HG03565 (cell line): ENCODE results near the gene RYR2.
"Not testable (repeated sequence)": the region's sequence is repeated elsewhere in the genome, so short reads cannot be mapped to it uniquely, and the experiment has no call there.

ENCODE experiments used
- ATAC-seq: cut with Tn5 transposase; IDR thresholded peaks from one replicate; pipeline ENCODE4 v1.9.1; 2021; ENCODE audit warnings: mild to moderate bottlenecking, moderate library complexity; ENCODE audit not compliant: unreplicated experiment

Gene RYR2

DNA sequence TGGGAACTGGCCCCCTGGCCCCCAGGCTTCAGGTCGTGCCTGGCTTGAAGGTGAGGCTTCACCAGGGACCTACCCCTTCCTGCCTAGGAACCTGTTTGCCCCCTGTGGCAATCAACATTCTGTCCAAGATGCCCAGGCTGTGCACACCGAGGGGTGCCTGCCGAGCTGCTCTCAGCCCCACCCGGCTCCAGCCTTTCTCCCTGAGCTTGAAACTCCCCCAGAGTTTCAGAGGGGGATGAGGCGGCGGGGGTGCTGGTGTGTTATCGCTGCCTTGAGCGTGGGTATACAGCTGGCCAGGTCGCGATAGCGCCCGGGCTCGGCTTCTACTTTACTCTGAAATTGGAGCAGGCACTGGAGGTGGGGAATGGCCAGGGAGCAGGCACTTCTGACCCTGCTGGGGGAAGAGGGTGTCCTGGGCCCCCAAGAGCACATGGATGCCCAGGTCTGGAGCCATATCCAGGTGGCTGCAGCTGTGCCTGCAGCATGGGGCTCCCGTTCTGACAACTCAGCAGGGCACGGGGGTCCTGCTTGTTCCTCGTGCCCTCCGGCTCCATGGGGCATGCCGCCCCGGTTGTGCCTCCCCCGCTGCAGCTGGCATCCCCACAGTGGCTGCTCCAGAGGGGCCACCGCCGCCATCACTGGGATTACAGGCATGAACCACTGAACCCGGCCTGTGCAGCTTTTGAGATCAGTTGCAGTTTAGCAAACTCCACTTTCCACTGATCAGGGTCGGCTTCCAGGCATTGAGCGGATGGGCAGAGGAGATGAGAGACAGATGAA lies 29.8 kb downstream of the RYR2 start:
- no peak for ATAC-seq

DNA sequence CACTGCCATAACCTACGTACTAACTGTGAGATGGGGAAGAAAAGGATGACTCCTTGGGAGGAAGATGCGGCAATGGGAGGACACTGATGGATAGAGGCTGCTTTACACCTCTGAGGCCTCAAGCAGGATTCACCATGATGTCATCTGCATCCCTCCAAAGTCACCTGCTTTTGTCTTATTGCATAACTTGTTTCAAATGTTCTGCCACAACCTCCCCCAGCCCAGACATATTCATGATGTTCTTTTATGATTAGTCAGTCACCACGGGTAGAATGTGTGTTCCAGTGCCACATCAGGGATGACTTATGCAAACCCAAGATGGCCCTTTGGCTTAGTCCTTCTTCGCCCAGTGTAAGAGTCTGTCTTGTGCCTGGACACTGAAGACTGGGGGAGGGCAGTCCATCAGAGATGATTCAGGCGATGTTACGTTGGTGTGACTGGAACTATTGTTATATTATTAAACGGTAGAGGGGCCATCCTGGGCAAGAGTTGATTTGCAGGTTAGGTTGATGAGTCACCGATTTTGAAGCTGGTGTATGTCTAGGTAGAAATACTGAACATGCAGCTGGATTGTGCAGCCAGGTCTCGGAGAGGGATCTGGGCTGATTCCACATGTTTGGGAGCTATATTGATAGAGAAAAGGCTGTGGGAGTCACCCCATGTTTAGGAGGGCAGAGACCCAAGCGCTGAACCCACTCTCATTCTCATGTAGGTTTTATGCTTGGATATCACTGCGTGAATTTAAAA lies 32.6 kb downstream of the RYR2 start:
- ATAC-seq: no peak

DNA sequence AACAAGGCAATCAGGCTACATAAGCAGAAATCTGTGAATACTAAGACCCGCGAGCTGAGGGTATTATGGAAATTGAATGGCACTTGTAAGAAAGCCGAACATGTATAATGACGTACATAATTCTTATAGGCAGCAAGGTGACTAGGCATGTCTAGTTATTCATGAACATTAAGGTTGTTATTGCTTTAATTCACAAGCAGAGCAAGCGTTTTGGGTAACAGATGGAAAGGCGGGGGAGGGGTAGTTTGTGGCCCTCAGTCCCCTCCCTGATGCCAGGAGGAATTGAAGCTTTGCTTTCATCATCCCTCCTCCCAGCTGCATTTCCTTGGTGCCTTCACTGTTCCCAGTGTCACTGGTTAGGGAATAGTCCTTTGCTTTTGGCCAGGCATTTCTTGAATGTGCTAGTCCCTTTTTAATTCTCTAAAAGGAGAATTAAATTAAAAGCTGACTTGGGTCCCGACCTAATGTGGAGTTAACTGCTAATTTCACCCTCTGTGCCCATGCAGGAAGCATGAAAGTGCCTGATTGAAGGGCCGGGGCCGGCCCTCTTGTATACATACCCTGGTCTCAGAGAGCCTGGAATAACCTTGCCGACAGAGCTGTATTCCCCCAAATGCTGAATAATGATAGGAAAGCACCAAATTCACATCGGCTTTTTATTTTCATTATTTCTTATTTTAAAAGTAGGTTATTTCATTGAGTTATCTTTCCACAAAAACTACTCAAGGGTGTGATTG lies 42.5 kb downstream of the RYR2 start:
- no peak for ATAC-seq

DNA sequence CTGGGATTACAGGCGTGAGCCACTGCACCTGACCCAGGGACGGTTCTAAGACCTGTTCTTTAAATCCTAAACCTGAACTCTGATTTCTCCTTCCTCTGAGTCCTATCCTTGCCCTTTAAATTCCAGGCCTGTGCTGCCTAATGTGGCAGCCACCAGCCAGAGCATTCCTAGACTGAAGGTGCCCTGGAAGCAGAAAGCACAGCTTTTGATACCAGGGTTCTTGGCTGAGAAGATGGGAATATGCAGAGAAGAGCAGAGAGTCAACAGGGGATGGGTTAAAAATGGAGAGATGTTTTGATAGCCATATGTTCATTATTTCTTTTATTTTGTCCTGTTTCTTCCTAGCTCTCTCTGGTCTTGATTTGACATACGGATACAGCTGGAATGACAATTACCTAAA lies 49.7 kb downstream of the RYR2 start:
- no peak for ATAC-seq

DNA sequence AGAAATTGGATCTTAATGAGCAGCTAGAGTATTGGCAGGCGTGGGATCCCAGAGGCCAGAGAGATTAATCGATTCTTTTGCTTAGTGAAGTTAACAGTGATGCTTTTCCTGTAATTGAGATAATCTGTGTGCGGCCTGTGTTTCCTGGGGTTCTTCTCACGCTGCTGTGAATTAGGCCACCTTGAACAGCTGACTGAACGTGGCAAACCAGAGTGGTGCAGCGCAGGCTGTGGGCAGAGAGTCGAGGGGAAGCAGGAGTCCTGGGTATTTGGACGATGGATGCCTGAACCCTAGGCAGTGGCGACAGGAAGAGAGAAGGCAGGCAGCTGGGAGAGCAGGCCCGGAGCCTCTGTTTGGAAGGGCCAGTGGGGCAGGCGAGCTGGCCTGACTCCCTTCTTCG lies 51.7 kb downstream of the RYR2 start:
- ATAC-seq: no peak

DNA sequence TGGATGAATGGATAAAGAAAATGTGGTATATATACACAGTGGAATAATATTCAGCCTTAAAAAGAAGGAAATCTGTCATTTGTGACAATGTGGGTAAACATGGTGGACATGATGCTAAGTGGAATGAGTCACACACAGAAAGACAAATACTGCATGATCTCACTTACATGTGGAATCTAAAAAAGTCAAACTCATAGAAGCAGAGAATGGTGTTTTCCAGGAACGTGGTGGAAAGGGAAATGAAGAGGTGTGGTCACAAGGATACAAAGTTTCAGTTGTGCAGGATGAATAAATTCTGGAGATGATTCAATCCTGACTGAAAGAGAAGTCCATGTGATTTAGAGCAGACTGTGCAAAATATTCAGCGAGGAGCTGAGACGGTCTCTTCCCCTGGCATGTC lies 56.6 kb downstream of the RYR2 start:
- no peak for ATAC-seq

DNA sequence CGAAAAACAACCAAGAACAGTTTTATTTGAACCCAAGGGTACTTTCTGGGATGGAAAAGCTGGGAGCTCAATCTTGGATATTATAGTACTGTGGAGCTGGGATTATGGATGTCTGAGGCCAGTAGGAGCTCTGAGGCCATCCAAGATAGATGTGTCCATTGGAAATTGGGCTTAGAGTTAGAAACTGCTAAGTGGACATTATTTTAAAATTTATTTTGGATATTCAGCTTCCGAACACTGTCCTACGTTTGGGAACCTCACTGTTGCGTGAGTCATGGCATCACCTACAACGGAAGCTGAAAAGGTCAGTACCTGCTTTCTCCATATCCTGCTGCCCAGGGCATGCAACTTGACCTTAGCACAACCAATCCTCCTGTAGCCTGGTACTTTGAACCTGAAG lies 61.0 kb downstream of the RYR2 start:
- ATAC-seq: no peak

DNA sequence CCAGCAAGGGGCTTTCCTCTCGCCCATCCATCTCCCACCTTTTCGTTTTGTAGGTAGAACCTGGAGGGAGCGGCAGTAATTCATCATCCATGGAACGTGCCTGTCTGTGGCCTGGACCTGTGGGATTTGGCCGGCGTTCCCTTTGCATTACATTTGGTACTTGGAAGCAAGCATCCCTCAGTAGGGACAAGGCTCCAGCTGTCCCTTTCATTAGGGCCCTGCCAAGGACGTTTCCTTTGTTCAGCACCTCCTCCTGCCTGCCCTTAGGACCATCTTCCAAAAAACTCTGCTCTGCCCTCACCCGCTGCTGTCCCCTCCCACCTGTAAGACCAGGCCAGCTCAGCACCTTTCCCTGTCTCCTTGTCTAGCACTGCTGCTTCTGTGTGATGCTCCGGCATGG lies 62.1 kb downstream of the RYR2 start:
- no peak for ATAC-seq

DNA sequence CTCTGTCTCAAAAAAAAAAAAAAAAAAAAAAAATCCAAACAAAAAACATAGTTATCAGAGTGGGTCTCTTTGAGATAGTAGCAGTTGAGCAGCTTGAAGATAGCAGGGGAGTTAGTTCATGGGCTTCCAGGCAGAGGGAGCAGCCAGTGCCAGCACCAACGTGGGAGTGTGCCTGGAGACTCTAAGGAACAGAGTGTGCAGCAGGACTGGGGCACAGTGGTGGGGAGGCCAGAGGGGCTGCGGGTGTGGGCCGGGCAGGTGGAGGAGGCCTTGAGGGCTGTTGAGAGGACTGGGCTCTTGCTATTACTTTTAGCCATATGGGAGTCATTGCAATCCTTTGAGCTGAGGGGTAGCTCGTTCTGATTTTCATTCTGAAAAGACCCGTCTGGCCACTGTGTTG lies 63.8 kb downstream of the RYR2 start:
- no peak for ATAC-seq

DNA sequence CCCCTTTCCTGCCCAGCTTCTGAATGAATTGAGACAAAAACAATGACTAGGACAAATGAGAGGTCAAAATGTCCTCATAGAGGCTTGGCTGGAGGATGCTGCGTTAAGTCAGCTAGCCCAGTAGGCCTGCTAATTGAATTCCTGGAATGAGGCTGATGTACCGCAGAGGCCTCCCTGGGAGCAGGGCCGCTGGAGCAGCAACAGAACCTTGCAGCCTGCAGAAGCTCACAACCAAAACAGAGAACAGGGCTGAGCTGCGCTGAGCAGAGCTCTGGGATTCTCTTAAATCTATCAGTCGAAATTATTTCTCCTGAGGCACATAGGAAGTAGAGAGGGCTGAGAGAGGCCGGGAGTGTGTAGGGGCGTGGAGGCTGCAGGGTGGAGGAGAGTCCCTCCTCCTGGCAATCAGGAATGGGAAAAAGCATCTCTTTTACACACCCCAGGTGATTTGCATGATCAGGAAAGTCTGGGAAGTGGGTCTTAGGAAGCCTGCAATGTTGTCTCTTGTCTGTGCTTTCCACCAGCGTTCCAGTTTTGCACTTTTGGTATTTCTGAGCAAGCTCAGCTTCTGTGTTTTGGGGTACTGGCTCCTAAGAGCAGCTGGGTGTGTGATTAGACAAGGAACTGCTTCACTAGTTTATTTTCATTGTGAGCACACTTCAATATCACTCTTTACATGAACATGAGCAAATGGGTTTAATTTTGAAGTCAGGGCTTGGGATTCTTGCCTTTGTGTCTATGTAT lies 66.5 kb downstream of the RYR2 start:
- ATAC-seq: no peak

DNA sequence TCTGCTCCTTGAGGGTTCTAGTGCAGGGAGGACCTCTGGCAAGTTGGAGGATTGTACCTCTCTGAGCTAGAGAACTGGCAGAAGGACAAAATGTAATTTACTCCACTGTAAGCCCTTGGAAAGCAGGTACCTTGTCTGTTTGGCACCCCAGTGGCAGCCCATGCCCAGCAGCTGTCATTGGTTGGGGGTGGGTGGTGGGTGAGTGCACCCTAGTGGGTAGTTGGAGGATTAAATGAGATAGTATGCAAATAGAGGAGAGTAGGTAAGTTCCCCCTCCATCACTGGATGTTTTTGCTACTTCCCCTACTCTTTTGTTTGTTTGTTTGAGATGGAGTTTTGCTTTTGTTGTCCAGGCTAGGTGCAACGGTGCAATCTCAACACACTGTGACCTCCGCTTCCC lies 69.8 kb downstream of the RYR2 start:
- no peak for ATAC-seq

DNA sequence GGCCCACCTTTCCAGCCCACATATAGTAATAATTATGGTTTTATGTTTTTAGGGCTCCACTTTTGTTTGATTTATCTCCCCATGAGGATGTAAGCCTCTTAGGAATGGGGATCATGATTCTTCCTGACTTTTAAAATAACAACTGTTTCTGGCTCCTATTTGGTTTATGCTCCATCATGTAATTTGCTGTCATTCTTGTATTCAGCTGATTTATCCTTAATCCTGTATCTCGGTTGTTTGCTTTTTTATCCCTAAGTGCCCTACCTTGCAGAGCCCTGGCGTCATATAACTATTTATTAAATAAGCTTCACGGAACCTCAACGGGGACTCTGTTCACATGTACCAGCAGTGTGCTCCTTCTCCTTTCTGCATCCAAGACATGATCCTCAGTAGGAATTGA lies 70.7 kb downstream of the RYR2 start:
- no peak for ATAC-seq

DNA sequence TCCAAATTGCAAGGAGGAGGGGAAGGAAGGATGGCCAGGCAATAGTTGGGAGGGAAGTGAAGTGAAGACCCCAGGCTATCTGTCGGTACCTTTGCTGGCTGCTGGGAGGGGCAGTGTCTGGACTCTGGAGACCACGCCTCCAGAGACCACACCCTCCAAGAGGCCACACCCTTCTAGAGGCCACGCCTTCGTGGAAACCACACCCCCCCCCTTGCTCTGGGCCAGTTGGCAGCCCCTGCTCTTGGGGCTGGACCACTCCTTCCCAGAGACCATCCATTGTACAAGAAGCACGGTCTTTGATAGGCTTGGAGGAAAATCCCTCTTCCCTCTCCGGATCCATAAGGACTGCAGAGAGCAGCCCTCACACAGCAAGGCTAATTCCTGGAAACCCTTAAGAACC lies 73.1 kb downstream of the RYR2 start:
- no peak for ATAC-seq

DNA sequence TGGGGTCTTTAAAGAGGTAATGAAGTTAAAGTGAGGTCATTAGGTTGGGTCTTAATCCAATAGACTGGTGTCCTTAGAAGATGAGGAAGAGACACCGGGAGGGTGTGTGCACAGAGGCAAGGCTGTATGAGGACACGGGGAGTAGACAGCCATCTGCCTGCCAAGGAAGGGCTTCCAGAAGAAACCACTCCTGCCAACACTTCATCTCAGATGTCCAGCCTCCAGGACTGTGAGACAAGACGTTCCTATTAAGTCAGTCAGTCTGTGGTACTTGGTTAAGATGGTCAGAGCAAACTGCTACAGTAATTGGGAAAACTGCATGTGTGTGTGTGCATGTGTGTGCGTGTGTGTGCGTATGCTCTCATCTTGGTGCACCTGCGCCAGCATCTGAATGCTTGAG lies 77.1 kb downstream of the RYR2 start:
- ATAC-seq: no peak

DNA sequence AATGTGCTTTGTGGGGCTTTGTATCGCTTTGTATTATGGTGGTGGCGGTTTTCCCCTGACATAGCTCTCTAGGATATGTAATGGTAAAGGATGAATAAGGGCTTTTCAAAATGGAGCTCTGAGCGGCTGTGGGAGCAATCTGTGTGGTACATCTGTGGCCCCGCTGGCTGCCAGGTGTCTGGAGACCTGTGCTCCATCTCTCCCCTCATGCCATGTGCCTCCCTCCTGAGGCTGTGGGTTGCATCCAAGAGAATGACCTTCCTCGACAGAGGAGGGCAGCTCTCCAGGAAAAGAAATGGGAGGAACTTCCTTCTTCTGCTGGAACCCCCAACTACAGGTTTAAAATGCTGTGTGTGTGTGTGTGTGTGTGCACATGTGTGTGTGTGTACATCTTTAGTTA lies 78.7 kb downstream of the RYR2 start:
- no peak for ATAC-seq

DNA sequence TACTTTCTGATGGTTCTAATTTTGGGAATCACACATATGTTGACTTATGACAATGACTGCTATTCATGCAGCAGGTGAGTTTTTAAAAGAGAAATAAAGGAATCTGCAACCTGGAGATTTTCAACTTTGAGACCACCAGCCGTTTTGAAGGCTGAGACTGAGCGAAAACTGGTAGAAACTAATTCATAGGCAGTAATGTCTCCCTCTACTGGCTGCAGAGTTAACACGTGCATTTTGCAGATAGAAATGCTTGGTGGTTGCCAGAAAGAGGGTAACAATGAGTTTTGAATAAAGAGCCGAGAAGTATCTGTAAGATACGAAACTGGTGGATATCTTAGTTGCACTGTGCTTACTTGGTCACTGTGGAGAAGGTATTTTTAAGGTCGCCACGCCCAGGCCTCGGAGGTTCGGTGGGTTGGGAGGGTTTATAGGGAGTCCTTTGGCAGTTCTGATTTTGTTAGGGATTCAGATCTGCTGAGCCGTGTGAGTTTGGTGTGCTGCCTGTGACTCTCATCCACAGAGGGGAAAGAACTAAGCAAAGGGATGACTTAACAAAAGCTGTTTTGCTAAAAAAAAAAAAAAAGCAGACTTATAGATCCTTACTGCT lies 83.0 kb downstream of the RYR2 start:
- ATAC-seq: no peak

DNA sequence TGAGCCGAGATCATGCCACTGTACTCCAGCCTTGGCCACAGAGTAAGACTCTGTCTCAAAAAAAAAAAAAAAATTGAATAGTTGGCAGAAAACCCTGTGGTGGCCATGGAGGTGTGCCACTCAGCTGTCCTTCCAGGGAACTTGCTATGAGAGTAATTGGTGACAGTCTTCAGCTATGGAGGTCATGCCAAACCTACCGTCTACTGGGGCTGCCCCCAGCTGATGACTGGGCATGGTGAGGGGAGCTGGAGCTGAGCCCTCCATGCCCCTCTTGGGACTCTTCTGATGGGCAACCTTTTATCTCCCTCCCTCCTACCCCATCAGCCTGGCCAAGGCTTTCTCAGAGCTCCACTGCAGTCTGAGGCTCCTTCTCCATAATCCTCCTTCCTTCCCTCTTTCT lies 84.2 kb downstream of the RYR2 start:
- ATAC-seq: no peak

DNA sequence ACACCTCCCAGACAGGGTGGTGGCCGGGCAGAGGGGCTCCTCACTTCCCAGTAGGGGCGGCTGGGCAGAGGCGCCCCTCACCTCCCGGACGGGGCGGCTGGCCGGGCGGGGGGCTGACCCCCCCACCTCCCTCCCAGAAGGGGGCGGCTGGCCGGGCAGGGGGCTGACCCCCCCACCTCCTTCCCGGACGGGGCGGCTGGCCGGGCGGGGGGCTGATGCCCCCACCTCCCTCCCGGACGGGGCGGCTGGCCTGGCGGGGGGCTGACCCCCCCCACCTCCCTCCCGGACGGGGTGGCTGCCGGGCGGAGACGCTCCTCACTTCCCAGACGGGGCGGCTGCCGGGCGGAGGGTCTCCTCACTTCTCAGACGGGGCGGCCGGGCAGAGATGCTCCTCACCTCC lies 85.3 kb downstream of the RYR2 start:
- not testable (repeated sequence) for ATAC-seq

DNA sequence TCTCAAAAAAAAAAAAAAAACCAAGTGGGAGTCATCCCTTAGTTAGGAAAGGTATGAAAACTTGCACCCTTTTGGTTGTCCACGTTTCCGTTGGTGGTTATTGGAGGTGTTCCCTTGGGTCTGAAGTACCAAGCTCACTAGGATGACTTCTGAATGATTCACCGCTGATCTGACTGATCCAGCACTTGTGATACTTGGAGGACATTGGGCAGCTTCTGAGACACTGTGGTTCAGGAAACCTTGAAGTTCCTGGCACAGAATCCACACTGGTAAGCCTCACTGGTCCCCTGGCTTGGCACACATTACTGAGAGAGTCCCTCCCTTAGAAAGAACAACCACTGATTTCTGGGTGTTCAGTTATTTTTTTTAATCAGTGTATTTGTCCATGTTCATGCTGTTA lies 91.9 kb downstream of the RYR2 start:
- no peak for ATAC-seq

DNA sequence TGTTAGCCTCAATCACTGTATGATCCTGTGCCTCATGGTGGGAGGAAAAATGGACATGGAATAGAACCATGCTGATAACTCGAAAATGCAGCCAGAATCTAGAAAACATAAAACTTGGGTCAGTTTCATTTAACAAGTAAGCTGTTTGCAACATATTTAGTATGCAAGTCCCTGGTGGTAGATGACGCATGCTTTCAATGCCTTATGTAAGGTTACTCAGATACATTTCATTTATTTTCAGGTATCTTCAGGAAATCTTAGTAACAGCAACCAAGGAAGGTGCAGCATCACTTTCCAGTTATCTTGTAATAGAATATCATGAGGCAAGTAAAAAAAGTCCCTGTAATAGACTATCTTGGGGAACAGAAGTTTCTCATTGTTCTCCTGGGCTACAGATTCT lies 92.9 kb downstream of the RYR2 start:
- ATAC-seq: no peak

DNA sequence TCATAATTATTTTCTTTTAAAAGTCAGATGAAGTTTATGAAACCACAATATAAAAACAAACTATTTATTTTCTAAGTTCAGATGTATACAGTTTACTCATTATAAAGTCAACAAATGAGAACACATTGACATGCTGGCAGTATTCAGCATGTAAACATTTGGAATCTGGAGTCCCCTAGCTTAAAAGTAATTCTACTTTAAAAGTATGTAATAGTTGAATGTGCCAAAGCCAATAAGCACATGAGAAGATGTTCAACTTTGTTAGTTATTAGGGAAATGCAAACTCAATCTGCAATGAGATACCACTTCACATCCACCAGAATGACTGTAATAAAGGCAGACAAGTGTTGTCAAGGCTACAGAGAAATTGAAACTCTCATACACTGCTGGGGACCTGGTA lies 96.6 kb downstream of the RYR2 start:
- no peak for ATAC-seq
